H1 (cell line): Measurements from ENCODE around the gene ALPI. TPM values are rescaled to one million over a fixed set of nuclear protein-coding genes. Genes with fewer than 3 reads are reported as not detected.

Experiments used
- CTCF ChIA-PET: fragments of 300-600 bp; sonication (Branson Sonifier 250); formaldehyde crosslinking; loops from one replicate; lab custom pipeline; 2021; ENCODE audit not compliant: partially characterized antibody; lab: Charles Lee
- POLR2A ChIA-PET: fragments of 300-600 bp; sonication (Branson Sonifier 250); formaldehyde crosslinking; loops from one replicate; lab custom pipeline; 2021; ENCODE audit warnings: inconsistent platforms; ENCODE audit not compliant: partially characterized antibody; lab: Charles Lee
- DNase-seq, 2 experiments: peaks; one replicate each; pipeline versions ENCODE4 v3.0.0 to v3.0.0-alpha.2; 2010 to 2022; ENCODE audit warnings: low spot score in 2 of 2, low read depth in 1 of 2, mixed read lengths in 1 of 2
- FAIRE-seq: peaks from 2 replicates; lab custom pipeline; 2011; peaks lifted over from hg19 to GRCh38; lab: Jason Lieb, UNC
- H2AFZ ChIP-seq: 2 replicates; pipeline ENCODE4 v1.8.1; 2012; ENCODE audit warnings: low read length, inconsistent platforms
- H2AK5ac ChIP-seq: 2 replicates; pipeline ENCODE4 v1.6.1; 2013; ENCODE audit warnings: low read depth, low read length
- H2BK120ac ChIP-seq: replicated peaks from 2 replicates; pipeline ENCODE3; 2013; ENCODE audit warnings: low read depth, low read length, inconsistent platforms
- H2BK12ac ChIP-seq: 2 replicates; pipeline ENCODE4 v1.6.1; 2013; ENCODE audit warnings: low read depth, low read length
- H2BK15ac ChIP-seq: 2 replicates; pipeline ENCODE4 v1.6.1; 2013; ENCODE audit warnings: low read length
- H2BK20ac ChIP-seq: 2 replicates; pipeline ENCODE4 v1.6.1; 2013; ENCODE audit warnings: low read length
- H2BK5ac ChIP-seq: 2 replicates; pipeline ENCODE4 v1.6.1; 2013; ENCODE audit warnings: low read depth, low read length
- H3K14ac ChIP-seq: 2 replicates; pipeline ENCODE4 v1.6.1; 2013; ENCODE audit warnings: inconsistent platforms; ENCODE audit not compliant: insufficient read length
- H3K18ac ChIP-seq: 2 replicates; pipeline ENCODE4 v1.6.1; 2013; ENCODE audit warnings: low read length; ENCODE audit errors: extremely low read depth
- H3K23ac ChIP-seq: 2 replicates; pipeline ENCODE4 v1.6.1; 2013; ENCODE audit warnings: inconsistent platforms; ENCODE audit not compliant: insufficient read length
- H3K23me2 ChIP-seq: 2 replicates; pipeline ENCODE4 v1.6.1; 2013; ENCODE audit warnings: low read depth, low read length
- H3K27ac ChIP-seq: 2 replicates; pipeline ENCODE4 v1.6.1; 2011; ENCODE audit warnings: low read depth, low read length, inconsistent platforms
- H3K27me3 ChIP-seq, 4 experiments: replicated peaks in 1 of 4; 1 replicate in 1 of 4; 2 replicates in 3 of 4; pipeline versions ENCODE4 v1.6.1 to v1.8.1; 2011 to 2013; ENCODE audit warnings: low read length in 3 of 4, mild to moderate bottlenecking in 3 of 4, inconsistent platforms in 2 of 4, mixed read lengths in 2 of 4, moderate library complexity in 1 of 4; ENCODE audit not compliant: control insufficient read depth in 3 of 4, insufficient read depth in 3 of 4; ENCODE audit errors: extremely low read depth in 1 of 4
- H3K36me3 ChIP-seq, 4 experiments: 2 replicates each; pipeline versions ENCODE4 v1.6.1 to v1.8.1; 2011 to 2013; ENCODE audit warnings: mild to moderate bottlenecking in 4 of 4, low read length in 3 of 4, moderate library complexity in 2 of 4, control low read depth in 1 of 4, inconsistent platforms in 1 of 4; ENCODE audit not compliant: insufficient read depth in 4 of 4, control insufficient read depth in 2 of 4
- H3K4ac ChIP-seq: replicated peaks from 2 replicates; pipeline ENCODE3; 2013; ENCODE audit warnings: low read length, low read depth, mixed read lengths, inconsistent platforms; ENCODE audit not compliant: insufficient read length
- H3K4me1 ChIP-seq, 4 experiments: replicated peaks in 1 of 4; 1 replicate in 1 of 4; 2 replicates in 3 of 4; pipeline versions ENCODE4 v1.6.1 to v1.8.1; 2011 to 2013; ENCODE audit warnings: low read length in 3 of 4, inconsistent platforms in 2 of 4, mixed read lengths in 1 of 4; ENCODE audit not compliant: insufficient read depth in 4 of 4, control insufficient read depth in 3 of 4
- H3K4me2 ChIP-seq, 2 experiments: 2 replicates each; pipeline versions ENCODE4 v1.6.1 to v1.8.1; 2011 to 2013; ENCODE audit warnings: low read depth in 2 of 2, low read length in 2 of 2, control low read depth in 1 of 2, inconsistent platforms in 1 of 2, mild to moderate bottlenecking in 1 of 2; ENCODE audit not compliant: insufficient read depth in 1 of 2
- H3K4me3 ChIP-seq, 4 experiments: fragments of 200-600, 300-600 bp in 1 of 4; sonication (generic), shearing (Covaris generic), sonication (Bioruptor Twin) in 1 of 4; 2 replicates each; pipeline versions ENCODE4 v1.5.1 to v1.8.1; 2011 to 2016; ENCODE audit warnings: low read length in 4 of 4, low read depth in 3 of 4, control low read depth in 2 of 4, inconsistent platforms in 2 of 4, mild to moderate bottlenecking in 2 of 4, mixed read lengths in 1 of 4, moderate library complexity in 1 of 4; ENCODE audit not compliant: insufficient read depth in 2 of 4; ENCODE audit errors: extremely low read depth in 1 of 4
- H3K56ac ChIP-seq: replicated peaks from 2 replicates; pipeline ENCODE3; 2013; ENCODE audit warnings: low read depth, mild to moderate bottlenecking, mixed read lengths, low read length, inconsistent platforms; ENCODE audit not compliant: insufficient read length
- H3K79me1 ChIP-seq: 2 replicates; pipeline ENCODE4 v1.6.1; 2013; ENCODE audit warnings: low read depth, low read length, control low read depth
- H3K79me2 ChIP-seq, 2 experiments: 2 replicates each; pipeline versions ENCODE4 v1.6.1 to v1.8.1; 2012 to 2013; ENCODE audit warnings: low read length in 2 of 2, mild to moderate bottlenecking in 2 of 2, inconsistent platforms in 1 of 2; ENCODE audit not compliant: insufficient read depth in 2 of 2, control insufficient read depth in 1 of 2
- H3K9ac ChIP-seq, 4 experiments: replicated peaks in 1 of 4; 1 replicate in 1 of 4; 2 replicates in 3 of 4; pipeline versions ENCODE4 v1.6.1 to v1.8.1; 2011 to 2013; ENCODE audit warnings: low read depth in 3 of 4, low read length in 3 of 4, control low read depth in 2 of 4, mild to moderate bottlenecking in 2 of 4, moderate library complexity in 2 of 4, inconsistent platforms in 1 of 4; ENCODE audit errors: extremely low read depth in 1 of 4
- H3K9me3 ChIP-seq, 2 experiments: 2 replicates each; pipeline versions ENCODE4 v1.6.1 to v1.8.1; 2012 to 2013; ENCODE audit warnings: mild to moderate bottlenecking in 2 of 2, moderate library complexity in 2 of 2, control low read depth in 1 of 2, inconsistent platforms in 1 of 2, low read depth in 1 of 2, low read length in 1 of 2, mixed read lengths in 1 of 2; ENCODE audit not compliant: insufficient read depth in 2 of 2
- H4K20me1 ChIP-seq, 2 experiments: replicated peaks in 1 of 2; 2 replicates each; pipeline versions ENCODE3 to v1.8.1; 2011 to 2013; ENCODE audit warnings: inconsistent platforms in 2 of 2, low read length in 2 of 2, mild to moderate bottlenecking in 1 of 2; ENCODE audit not compliant: insufficient read depth in 2 of 2, control insufficient read depth in 1 of 2
- H4K5ac ChIP-seq: 2 replicates; pipeline ENCODE4 v1.6.1; 2013; ENCODE audit warnings: low read length, low read depth, mixed read lengths, inconsistent platforms; ENCODE audit not compliant: insufficient read length
- H4K8ac ChIP-seq: 2 replicates; pipeline ENCODE4 v1.8.0; 2013; ENCODE audit warnings: mild to moderate bottlenecking, moderate library complexity, low read length, inconsistent platforms; ENCODE audit not compliant: insufficient read depth; ENCODE audit errors: extremely low read depth
- H4K91ac ChIP-seq: replicated peaks from 2 replicates; pipeline ENCODE3; 2013; ENCODE audit warnings: low read length, mixed read lengths, inconsistent platforms; ENCODE audit not compliant: insufficient read length
- ASH2L ChIP-seq: fragments of 200-600, 300-600 bp; sonication (generic); IDR thresholded peaks from one replicate; pipeline ENCODE4 v1.7.1; 2017; ENCODE audit warnings: low read length
- CHD1 ChIP-seq: IDR thresholded peaks from 2 replicates; pipeline ENCODE4 v1.6.1; 2012; ENCODE audit warnings: low read depth, low read length, improper control_type of control experiment
- GTF2F1 ChIP-seq: IDR thresholded peaks from 2 replicates; pipeline ENCODE4 v1.6.1; 2012; ENCODE audit warnings: low read depth, low read length, improper control_type of control experiment, borderline replicate concordance
- KDM1A ChIP-seq: fragments of 200-600, 300-600 bp; sonication (generic); IDR thresholded peaks from 2 replicates; pipeline ENCODE4 v1.7.1; 2016; ENCODE audit warnings: mild to moderate bottlenecking, low read length, borderline replicate concordance
- MAFK ChIP-seq: IDR thresholded peaks from 2 replicates; pipeline ENCODE4 v1.6.1; 2012; ENCODE audit warnings: low read depth, mild to moderate bottlenecking, improper control_type of control experiment, low read length
- RFX5 ChIP-seq: IDR thresholded peaks from 2 replicates; pipeline ENCODE4 v1.6.1; 2011; ENCODE audit warnings: low read depth, low read length, improper control_type of control experiment, borderline replicate concordance
- RNF2 ChIP-seq: fragments of 200-900, 300-1000 bp; sonication (generic); IDR thresholded peaks from 2 replicates; pipeline ENCODE4 v1.7.1; 2016; ENCODE audit warnings: borderline replicate concordance, low read depth, mild to moderate bottlenecking, antibody characterized with exemption, low read length; ENCODE audit not compliant: poor library complexity, severe bottlenecking; ENCODE audit errors: missing control alignments
- SAP30 ChIP-seq: fragments of 300-600 bp; sonication (generic); IDR thresholded peaks from 2 replicates; pipeline ENCODE4 v1.7.1; 2012; ENCODE audit warnings: low read length, moderate library complexity, mild to moderate bottlenecking, inconsistent platforms; ENCODE audit not compliant: insufficient read depth, insufficient replicate concordance
- SIN3A ChIP-seq, 2 experiments: IDR thresholded peaks in 1 of 2; conservative IDR thresholded peaks in 1 of 2; 2 replicates each; pipeline ENCODE4 v1.6.1; 2011 to 2012; ENCODE audit warnings: low read length in 2 of 2, improper control_type of control experiment in 1 of 2, low read depth in 1 of 2, mild to moderate bottlenecking in 1 of 2
- SIRT6 ChIP-seq: IDR thresholded peaks from one replicate; pipeline ENCODE4 v1.7.1; 2012; ENCODE audit warnings: low read length, inconsistent platforms
- SRF ChIP-seq: IDR thresholded peaks from 2 replicates; pipeline ENCODE4 v1.6.1; 2011; ENCODE audit warnings: mild to moderate bottlenecking, low read depth, low read length, moderate library complexity
- WGBS, 2 experiments: shearing (Covaris generic) in 1 of 2; methylation state at CpG; one replicate each; pipeline versions ENCODE4 v1.1.6 to v1.1.7; 2013 to 2015; ENCODE audit warnings: low lambda C conversion rate in 2 of 2, mixed read lengths in 2 of 2, inconsistent platforms in 1 of 2, low coverage in 1 of 2, missing lambda C conversion rate in 1 of 2; ENCODE audit not compliant: insufficient replicate concordance in 2 of 2, insufficient coverage in 1 of 2, insufficient read length in 1 of 2; ENCODE audit errors: extremely low coverage in 1 of 2, missing lambda C conversion rate in 1 of 2; 5-methylcytosine and 5-hydroxymethylcytosine counted together
- polyA plus RNA-seq, 7 experiments: library from polyadenylated mRNA; depleted of rRNA in 3 of 7; stranded (reverse) in 5 of 7; unstranded in 2 of 7; fragments of >200 nt in 5 of 7; fragments of 200-250 nt in 2 of 7; gene quantifications; 1 replicate in 5 of 7; 2 replicates in 1 of 7; 4 replicates in 1 of 7; pipeline versions ENCODE4 v1.2.1 to v1.2.3, GENCODE V29; 2011 to 2013; ENCODE audit warnings: missing spikeins in 2 of 7, mixed read lengths in 2 of 7
- total RNA-seq: library from RNA; stranded (reverse); fragmentation: NEBNext Ultra II Directional; extraction: Animal tissue kit (Norgen Biotek cat#: 25700); gene quantifications from 2 replicates; pipeline ENCODE4 v1.2.1, GENCODE V29; 2021

ALPI gene
- total and polyA plus RNA-seq, 2 of the 8 experiments (the other 6 are each of a cell fraction or from before 2014, with no cell fraction given), result not detected

DNA sequence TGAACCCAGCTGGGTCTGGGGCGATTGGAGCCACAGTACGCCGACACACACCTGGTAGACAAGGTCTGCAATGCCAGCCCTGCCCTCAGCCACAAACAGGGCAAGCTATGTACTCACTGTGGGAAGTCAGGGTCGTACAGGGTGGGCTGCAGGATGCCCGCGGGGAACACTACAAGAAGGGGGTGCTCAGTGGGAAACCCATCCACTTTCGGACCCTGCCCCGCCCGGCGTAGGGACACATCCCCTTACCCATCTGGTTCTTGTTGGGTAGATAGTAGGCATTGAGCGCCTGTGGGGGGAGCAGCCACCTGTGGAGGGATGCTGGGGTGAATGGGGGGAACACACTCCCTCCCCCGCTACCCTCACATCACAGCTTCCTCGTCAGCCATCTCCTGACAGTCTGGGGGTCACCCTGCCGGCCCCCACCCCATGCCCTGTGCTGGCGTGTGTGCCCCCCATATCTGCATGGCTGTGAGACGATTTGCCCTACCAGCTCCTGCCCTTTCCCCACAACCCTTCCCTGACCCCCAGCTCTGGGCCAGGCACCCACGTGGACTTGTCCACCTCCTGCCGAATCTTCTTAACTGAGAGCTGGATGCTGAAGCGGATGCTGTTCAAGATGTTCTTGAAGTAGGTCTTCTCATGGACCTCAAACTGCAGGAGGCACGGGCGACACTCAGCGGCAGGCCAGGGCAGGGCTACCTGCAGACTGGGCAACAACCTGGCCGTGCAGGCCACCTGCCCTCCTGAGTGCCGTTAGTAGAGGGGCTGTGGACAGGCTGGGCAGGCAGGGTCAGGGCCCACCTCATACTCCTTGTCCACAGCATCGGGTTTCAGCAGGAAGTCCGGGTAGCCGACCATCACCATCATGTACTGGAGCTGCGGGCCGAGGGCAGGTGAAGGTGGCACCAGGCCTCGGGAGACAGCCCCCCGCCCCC is 26.6 kb downstream of the ALPI start:
- POLR2A ChIA-PET, result no interaction called here
- TF ChIP-seq KDM1A, result no peak
- no peak for TF ChIP-seq CHD1
- TF ChIP-seq ASH2L, result no peak
- no peak for TF ChIP-seq SIRT6
- no peak for TF ChIP-seq MAFK
- TF ChIP-seq SRF, result no peak
- no peak for TF ChIP-seq GTF2F1
- TF ChIP-seq RNF2, result no peak
- TF ChIP-seq RFX5, result no peak
- no peak for TF ChIP-seq SAP30
- TF ChIP-seq SIN3A (conservative IDR thresholded peaks at IDR 0.05 in 1 of 2, IDR thresholded peaks at IDR 0.05 in 1 of 2; ENCODE audit: low read depth in 1 of 2, low read length in 2 of 2), result no peak

More for the DNA sequence above, 26.6 kb downstream of the ALPI start:
- Histone ChIP-seq H3K79me1 (no peaks in the 10 kb centered on the region), H2BK20ac (no peak overlapping the region), H2BK15ac (no peak overlapping the region), H4K20me1 (peaks cover 4 to 13% of the 10 kb centered on the region in 2 experiments), H3K4me1 (peaks cover 0 to 17% (median 7%) of the 10 kb centered on the region in 4 experiments; a peak in 5 of 7 replicates), H2BK120ac (no peak overlapping the region), H3K56ac (no peak overlapping the region), H4K91ac (no peak overlapping the region), H3K9ac (no peak overlapping the region), H2BK5ac (no peak overlapping the region), H3K27me3 (peaks cover 35 to 41% (median 36%) of the 10 kb centered on the region in 4 experiments), H4K8ac (peak overlapping the region; percentile 79; the same call in 1 of the 2 replicates), H2AK5ac (no peak overlapping the region), H3K4me3 (no peak overlapping the region), H2BK12ac (no peak overlapping the region), H3K23ac (no peak overlapping the region), H3K4me2 (no peak overlapping the region), H3K23me2 (peaks cover 8% of the 10 kb centered on the region; the same call in 1 of the 2 replicates), H3K79me2 (no peaks in the 10 kb centered on the region), H3K27ac (no peak overlapping the region), H3K18ac (no peak overlapping the region), H3K4ac (no peak overlapping the region), H3K9me3 (no peaks in the 10 kb centered on the region; a peak in 1 of 4 replicates), H3K14ac (no peak overlapping the region), H4K5ac (no peak overlapping the region), H3K36me3 (peaks cover 0 to 11% (median 0%) of the 10 kb centered on the region in 4 experiments; a peak in 1 of 8 replicates), H2AFZ (no peak overlapping the region)
- DNase-seq, result no peak
- FAIRE-seq, result no peak
- CTCF ChIA-PET, result interaction anchor here (0.5 to 4.5 kb wide), 14 partner anchors 7 to 185 kb away, joined by 3 to 17 read pairs (median 4); no protein-coding TSS in a partner anchor
- 92% methylated on average over 29 of the region's 31 CpGs; no CpG with 5 or more reads in 1 of the 2 experiments for WGBS, 2 experiments
